ENCODE measurements around the gene PLA2G5. TPM values are rescaled to one million over a fixed set of nuclear protein-coding genes. Genes with fewer than 3 reads are reported as not detected.

PLA2G5 gene
- total and polyA plus RNA-seq, 2 of the 8 experiments (the other 6 are each of a cell fraction or from before 2014, with no cell fraction given) = 0.05 TPM; not detected in 1

- TF ChIP-seq YY1 (IDR thresholded peaks at IDR 0.05; ENCODE audit: low read depth, low read length) = no peak
Observed at GRCh38 chr1:20083178-20083944, 13.4 kb downstream of the PLA2G5 start (continued).
